Gastrocnemius medialis (tissue), 4 donors: ENCODE measurements around the gene STPG1. TPM values are rescaled to one million over a fixed set of nuclear protein-coding genes. Genes with fewer than 3 reads are reported as not detected.

Source experiments
- ATAC-seq, 2 donors: fragments of 150-250 bp; one replicate each; pipeline ENCODE4 v1.9.1; 2016
- DNase-seq, 2 donors: peaks; one replicate each; pipeline ENCODE4 v3.0.0-alpha.2; 2019
- H3K27ac ChIP-seq, 4 donors: fragments of 200-600 bp; sonication (generic); 1 replicate in 1 of 4; 2 replicates in 3 of 4; pipeline ENCODE4 v1.5.1; 2016 to 2018; ENCODE audit warnings: mild to moderate bottlenecking in 2 of 4, moderate library complexity in 1 of 4
- H3K27me3 ChIP-seq, 3 donors: fragments of 200-600 bp; sonication (generic) in 2 of 3; 1 replicate in 1 of 3; 2 replicates in 2 of 3; pipeline versions ENCODE4 v1.5.1 to v1.6.0; 2016 to 2019; ENCODE audit warnings: mild to moderate bottlenecking in 1 of 3, moderate library complexity in 1 of 3
- H3K36me3 ChIP-seq, 2 donors: fragments of 200-600 bp; sonication (generic) in 1 of 2; one replicate each; pipeline ENCODE4 v1.5.1; 2017 to 2018
- H3K4me1 ChIP-seq, 2 donors: fragments of 200-600 bp; sonication (generic) in 1 of 2; one replicate each; pipeline ENCODE4 v1.5.1; 2016 to 2017; ENCODE audit warnings: mild to moderate bottlenecking in 2 of 2
- H3K4me3 ChIP-seq, 4 donors: fragments of 200-600 bp; sonication (generic) in 3 of 4; 1 replicate in 1 of 4; 2 replicates in 3 of 4; pipeline ENCODE4 v1.5.1; 2016 to 2019; ENCODE audit warnings: mild to moderate bottlenecking in 2 of 4
- H3K9me3 ChIP-seq, 3 donors: fragments of 200-600 bp; sonication (generic) in 2 of 3; 1 replicate in 1 of 3; 2 replicates in 2 of 3; pipeline ENCODE4 v1.5.1; 2016 to 2019
- CTCF ChIP-seq, 5 experiments: fragments of 450-650 bp in 3 of 5; fragments of 200-600 bp in 2 of 5; sonication (generic) in 2 of 5; IDR thresholded peaks in 4 of 5; conservative IDR thresholded peaks in 1 of 5; 1 replicate in 4 of 5; 2 replicates in 1 of 5; pipeline ENCODE4 v1.5.1; 2016 to 2019; ENCODE audit warnings: antibody characterized with exemption in 5 of 5, mild to moderate bottlenecking in 3 of 5, moderate library complexity in 3 of 5
- POLR2A ChIP-seq, 2 donors: fragments of 450-650 bp; IDR thresholded peaks; one replicate each; pipeline ENCODE4 v1.6.1; 2017; ENCODE audit warnings: antibody characterized with exemption in 2 of 2, mild to moderate bottlenecking in 2 of 2, moderate library complexity in 2 of 2
- in situ Hi-C, 4 donors: fragments of 200-750 bp; cut with MboI; loops; one replicate each; pipeline versions ENCODE4 v1.15.0 to v1.8.0; 2017; ENCODE audit warnings: low sequenced_read_pairs in 4 of 4
- intact Hi-C: fragments of 100-400 bp; cut with DNase I; formaldehyde crosslinking; loops from one replicate; pipeline ENCODE4 v1.15.1; 2023; ENCODE audit warnings: low total_unique reads
- total RNA-seq, 4 donors: library from RNA; depleted of rRNA; stranded (reverse); fragments of >200 nt; gene quantifications; one replicate each; pipeline versions ENCODE4 v1.1.0 to v1.2.3, GENCODE V29; 2016

STPG1 gene
- total RNA-seq, 4 donors from 2014 or later: 0.39 to 2.1 (median 0.52) TPM

- Histone ChIP-seq H3K36me3 (no peaks in the 10 kb centered on the region), H3K27me3 (no peaks in the 10 kb centered on the region), H3K9me3 (no peaks in the 10 kb centered on the region), H3K4me1 (no peaks in the 10 kb centered on the region), H3K4me3 (no peak overlapping the region), H3K27ac (no peak overlapping the region)
- TF ChIP-seq POLR2A (IDR thresholded peaks at IDR 0.05): no peak
- TF ChIP-seq CTCF (IDR thresholded peaks at IDR 0.05 in 4 of 5, conservative IDR thresholded peaks at IDR 0.05 in 1 of 5): no peak
- intact Hi-C loops (no loop called here), in situ Hi-C loops (loop anchor here in 1 of 4 donors (25.0 kb wide), 1 partner anchor 320 kb away; no protein-coding TSS in a partner anchor)
- no peak for DNase-seq
- no peak for ATAC-seq
These were observed 31.4 kb downstream of the STPG1 start for GRCh38 chr1:24382165-24382577.

- Histone ChIP-seq H3K4me1 (no peaks in the 10 kb centered on the region), H3K36me3 (no peaks in the 10 kb centered on the region), H3K4me3 (no peak overlapping the region), H3K27me3 (no peaks in the 10 kb centered on the region), H3K27ac (no peak overlapping the region), H3K9me3 (no peaks in the 10 kb centered on the region)
- ATAC-seq (no peak), DNase-seq (no peak)
- intact Hi-C loops: no loop called here
- TF ChIP-seq POLR2A (IDR thresholded peaks at IDR 0.05) (no peak), CTCF (IDR thresholded peaks at IDR 0.05 in 4 of 5, conservative IDR thresholded peaks at IDR 0.05 in 1 of 5) (no peak)
- in situ Hi-C loops: loop anchor here in 1 of 4 donors (25.0 kb wide), 1 partner anchor 319 kb away; no protein-coding TSS in a partner anchor
These were observed 32.3 kb downstream of the STPG1 start for GRCh38 chr1:24381256-24381655.

- Histone ChIP-seq H3K36me3 (no peaks in the 10 kb centered on the region), H3K27me3 (no peaks in the 10 kb centered on the region), H3K27ac (no peak overlapping the region), H3K4me3 (no peak overlapping the region), H3K9me3 (no peaks in the 10 kb centered on the region), H3K4me1 (no peaks in the 10 kb centered on the region)
- intact Hi-C loops (no loop called here), in situ Hi-C loops (loop anchor here in 1 of 4 donors (25.0 kb wide), 1 partner anchor 318 kb away; no protein-coding TSS in a partner anchor)
- no peak for TF ChIP-seq CTCF (IDR thresholded peaks at IDR 0.05 in 4 of 5, conservative IDR thresholded peaks at IDR 0.05 in 1 of 5)
- TF ChIP-seq POLR2A (IDR thresholded peaks at IDR 0.05): no peak
- no peak for ATAC-seq
- DNase-seq: no peak
These were observed 33.1 kb downstream of the STPG1 start for GRCh38 chr1:24380508-24380907.

GRCh38 chr1:24379733-24380315 is 33.8 kb downstream of the STPG1 start:
- Histone ChIP-seq H3K4me1 (no peaks in the 10 kb centered on the region), H3K27ac (no peak overlapping the region), H3K4me3 (no peak overlapping the region), H3K9me3 (no peaks in the 10 kb centered on the region), H3K36me3 (no peaks in the 10 kb centered on the region), H3K27me3 (no peaks in the 10 kb centered on the region)
- DNase-seq: no peak
- TF ChIP-seq POLR2A (IDR thresholded peaks at IDR 0.05) (no peak), CTCF (IDR thresholded peaks at IDR 0.05 in 4 of 5, conservative IDR thresholded peaks at IDR 0.05 in 1 of 5) (no peak)
- intact Hi-C loops: no loop called here
- in situ Hi-C loops: loop anchor here in 1 of 4 donors (25.0 kb wide), 1 partner anchor 318 kb away; no protein-coding TSS in a partner anchor
- no peak for ATAC-seq
